Endodermal cell (in vitro differentiated cells): ENCODE measurements around the gene VPS45. TPM values are rescaled to one million over a fixed set of nuclear protein-coding genes. Genes with fewer than 3 reads are reported as not detected.

ENCODE experiments used
- DNase-seq: peaks from one replicate; pipeline ENCODE4 v3.0.0-alpha.2; 2017
- H3K27ac ChIP-seq: 2 replicates; pipeline ENCODE4 v1.5.1; 2013; ENCODE audit warnings: mild to moderate bottlenecking, low read depth, low read length, moderate library complexity
- H3K27me3 ChIP-seq: 2 replicates; pipeline ENCODE4 v1.6.1; 2013; ENCODE audit warnings: mild to moderate bottlenecking, low read length, moderate library complexity; ENCODE audit not compliant: insufficient read depth, control insufficient read depth, poor library complexity, severe bottlenecking
- H3K36me3 ChIP-seq: 2 replicates; pipeline ENCODE4 v1.7.0; 2013; ENCODE audit warnings: mild to moderate bottlenecking, low read length, moderate library complexity; ENCODE audit not compliant: control insufficient read depth, insufficient read depth
- H3K4me1 ChIP-seq: one replicate; pipeline ENCODE4 v1.7.0; 2013; ENCODE audit warnings: low read length; ENCODE audit not compliant: control insufficient read depth, insufficient read depth
- H3K4me3 ChIP-seq: 2 replicates; pipeline ENCODE4 v1.5.1; 2013; ENCODE audit warnings: mild to moderate bottlenecking, low read length, moderate library complexity
- H3K9ac ChIP-seq: 2 replicates; pipeline ENCODE4 v1.6.1; 2013; ENCODE audit warnings: mild to moderate bottlenecking, low read length, moderate library complexity; ENCODE audit not compliant: poor library complexity, severe bottlenecking; ENCODE audit errors: extremely low read depth
- H3K9me3 ChIP-seq: 2 replicates; pipeline ENCODE4 v1.6.1; 2013; ENCODE audit warnings: mild to moderate bottlenecking, low read length, moderate library complexity; ENCODE audit not compliant: control insufficient read depth
- H3K27ac Mint-ChIP-seq: 2 replicates; pipeline ENCODE4 v1.8.0; 2020; ENCODE audit warnings: mixed read lengths
- H3K27me3 Mint-ChIP-seq: 2 replicates; pipeline ENCODE4 v1.8.0; 2021; ENCODE audit warnings: mild to moderate bottlenecking, mixed read lengths; ENCODE audit not compliant: insufficient read depth
- H3K36me3 Mint-ChIP-seq: 2 replicates; pipeline ENCODE4 v1.8.0; 2020; ENCODE audit warnings: low read depth, mixed read lengths
- H3K4me1 Mint-ChIP-seq: 2 replicates; pipeline ENCODE4 v1.8.0; 2020; ENCODE audit warnings: mixed read lengths
- H3K4me3 Mint-ChIP-seq: 2 replicates; pipeline ENCODE4 v1.8.0; 2020; ENCODE audit warnings: mild to moderate bottlenecking, moderate library complexity, mixed read lengths
- H3K9me3 Mint-ChIP-seq: 2 replicates; pipeline ENCODE4 v1.8.0; 2020; ENCODE audit warnings: mild to moderate bottlenecking, mixed read lengths
- WGBS, 2 experiments: methylation state at CpG; one replicate each; pipeline versions ENCODE4 v1.1.5 to v1.1.7; 2013; ENCODE audit warnings: missing lambda C conversion rate in 2 of 2, mixed read lengths in 1 of 2; ENCODE audit not compliant: insufficient coverage in 1 of 2, insufficient read length in 1 of 2; 5-methylcytosine and 5-hydroxymethylcytosine counted together
- total RNA-seq, 2 donors: library from RNA; stranded (reverse); fragmentation: NEBNext Ultra II Directional in 1 of 2; extraction: Animal tissue kit (Norgen Biotek cat#: 25700) in 1 of 2; gene quantifications; 2 replicates in 1 of 2; 3 replicates in 1 of 2; pipeline ENCODE4 v1.2.1, GENCODE V29; 2021
- TF ChIP-seq, protein P1 (sequence below): fragments of 200-600 bp; sonication (generic); conservative IDR thresholded peaks from 2 replicates; pipeline ENCODE4 v1.5.0; 2021; ENCODE audit warnings: antibody characterized with exemption, mild to moderate bottlenecking

Gene VPS45
- total RNA-seq, 2 donors from 2014 or later, result 32.6 to 35.0 TPM

GRCh38 chr1:150176593-150176992 lies 109.0 kb downstream of the VPS45 start:
- no peak overlapping the region for H3K27ac ChIP-seq
- H3K27ac Mint-ChIP-seq, result no peak overlapping the region
- no peaks in the 10 kb centered on the region for H3K27me3 ChIP-seq
- H3K4me3 ChIP-seq, result no peak overlapping the region
- H3K9ac ChIP-seq, result no peak overlapping the region
- no peaks in the 10 kb centered on the region for H3K9me3 Mint-ChIP-seq
- no peaks in the 10 kb centered on the region for H3K4me1 ChIP-seq
- H3K27me3 Mint-ChIP-seq, result no peaks in the 10 kb centered on the region
- 89% methylated on average over 3 of the region's 3 CpGs; no CpG with 5 or more reads in 1 of the 2 experiments for WGBS, 2 experiments
- H3K36me3 Mint-ChIP-seq, result no peaks in the 10 kb centered on the region
- no peaks in the 10 kb centered on the region for H3K36me3 ChIP-seq
- TF ChIP-seq, protein P1, sequence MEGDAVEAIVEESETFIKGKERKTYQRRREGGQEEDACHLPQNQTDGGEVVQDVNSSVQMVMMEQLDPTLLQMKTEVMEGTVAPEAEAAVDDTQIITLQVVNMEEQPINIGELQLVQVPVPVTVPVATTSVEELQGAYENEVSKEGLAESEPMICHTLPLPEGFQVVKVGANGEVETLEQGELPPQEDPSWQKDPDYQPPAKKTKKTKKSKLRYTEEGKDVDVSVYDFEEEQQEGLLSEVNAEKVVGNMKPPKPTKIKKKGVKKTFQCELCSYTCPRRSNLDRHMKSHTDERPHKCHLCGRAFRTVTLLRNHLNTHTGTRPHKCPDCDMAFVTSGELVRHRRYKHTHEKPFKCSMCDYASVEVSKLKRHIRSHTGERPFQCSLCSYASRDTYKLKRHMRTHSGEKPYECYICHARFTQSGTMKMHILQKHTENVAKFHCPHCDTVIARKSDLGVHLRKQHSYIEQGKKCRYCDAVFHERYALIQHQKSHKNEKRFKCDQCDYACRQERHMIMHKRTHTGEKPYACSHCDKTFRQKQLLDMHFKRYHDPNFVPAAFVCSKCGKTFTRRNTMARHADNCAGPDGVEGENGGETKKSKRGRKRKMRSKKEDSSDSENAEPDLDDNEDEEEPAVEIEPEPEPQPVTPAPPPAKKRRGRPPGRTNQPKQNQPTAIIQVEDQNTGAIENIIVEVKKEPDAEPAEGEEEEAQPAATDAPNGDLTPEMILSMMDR, result no peak
- no peaks in the 10 kb centered on the region for H3K4me1 Mint-ChIP-seq
- no peak for DNase-seq
- H3K4me3 Mint-ChIP-seq, result no peak overlapping the region
- no peaks in the 10 kb centered on the region for H3K9me3 ChIP-seq

DNA sequence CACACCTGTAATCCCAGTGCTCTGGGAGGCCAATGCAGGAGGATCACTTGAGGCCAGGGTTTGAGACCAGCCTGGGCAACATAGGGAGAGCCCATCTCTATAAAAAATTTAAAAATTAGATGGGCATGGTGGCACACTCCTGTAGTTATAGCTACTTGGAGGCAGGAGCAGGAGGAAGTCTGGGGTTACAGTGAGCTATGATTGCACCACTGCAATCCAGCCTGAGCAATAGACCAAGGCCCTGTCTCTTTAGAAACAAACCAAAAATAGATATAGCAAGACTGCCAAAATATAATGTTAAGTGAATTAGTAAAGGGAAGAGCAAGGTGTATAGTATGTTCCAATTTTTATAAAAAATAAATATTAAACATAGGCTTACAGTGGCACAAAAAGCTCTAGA lies 111.0 kb downstream of the VPS45 start:
- H3K4me1 Mint-ChIP-seq, result no peaks in the 10 kb centered on the region

DNA sequence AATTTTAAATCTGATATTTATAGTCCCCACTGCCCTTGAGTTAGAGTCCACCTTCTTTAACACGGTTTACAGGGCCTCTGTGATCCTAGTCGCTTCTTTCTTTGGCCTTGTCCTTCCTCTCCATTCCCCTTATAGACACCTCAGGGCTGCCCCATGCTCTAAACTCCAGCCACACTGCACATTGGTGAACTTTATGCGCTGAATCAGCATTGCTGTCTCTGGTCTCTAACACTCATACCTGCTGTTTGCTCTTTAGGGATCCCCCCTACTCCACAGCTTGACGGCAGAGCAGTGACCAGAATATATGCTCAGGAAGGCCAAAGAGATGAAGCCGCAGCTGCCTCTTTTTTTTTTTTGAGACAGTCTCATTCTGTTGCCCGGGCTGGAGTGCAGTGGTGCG lies 112.3 kb downstream of the VPS45 start:
- Mint-ChIP-seq H3K9me3 (no peaks in the 10 kb centered on the region), H3K27me3 (no peaks in the 10 kb centered on the region), H3K4me3 (no peak overlapping the region), H3K4me1 (no peaks in the 10 kb centered on the region), H3K36me3 (no peaks in the 10 kb centered on the region), H3K27ac (no peak overlapping the region)
- Histone ChIP-seq H3K9me3 (no peaks in the 10 kb centered on the region), H3K36me3 (no peaks in the 10 kb centered on the region), H3K27me3 (no peaks in the 10 kb centered on the region), H3K27ac (no peak overlapping the region), H3K4me1 (no peaks in the 10 kb centered on the region), H3K4me3 (no peak overlapping the region), H3K9ac (no peak overlapping the region)
- WGBS, 2 experiments, result 91 to 95% methylated on average over 4 to 7 of the region's 7 CpGs
- TF ChIP-seq, protein P1, result no peak
- no peak for DNase-seq

More for the DNA sequence above, 111.0 kb downstream of the VPS45 start:
- Histone ChIP-seq H3K9ac (no peak overlapping the region), H3K27me3 (no peaks in the 10 kb centered on the region), H3K27ac (no peak overlapping the region), H3K4me1 (no peaks in the 10 kb centered on the region), H3K4me3 (no peak overlapping the region), H3K9me3 (no peaks in the 10 kb centered on the region), H3K36me3 (no peaks in the 10 kb centered on the region)
- Mint-ChIP-seq H3K36me3 (no peaks in the 10 kb centered on the region), H3K27me3 (no peaks in the 10 kb centered on the region), H3K9me3 (no peaks in the 10 kb centered on the region), H3K27ac (no peak overlapping the region), H3K4me3 (no peak overlapping the region)
- TF ChIP-seq, protein P1, result no peak
- no peak for DNase-seq
